Ishikawa (cell line): Measurements from ENCODE around the gene OR5AL1.

Experiments used
- CEBPB ChIP-seq: IDR thresholded peaks from 2 replicates; pipeline ENCODE4 v1.6.1; 2012
- CREB1 ChIP-seq: IDR thresholded peaks from 2 replicates; pipeline ENCODE4 v1.6.1; 2012; ENCODE audit warnings: low read depth
- EGR1 ChIP-seq: IDR thresholded peaks from 2 replicates; pipeline ENCODE4 v1.6.1; 2012
- EP300 ChIP-seq: IDR thresholded peaks from 2 replicates; pipeline ENCODE4 v1.6.1; 2012; ENCODE audit warnings: borderline replicate concordance
- FOXM1 ChIP-seq: IDR thresholded peaks from 2 replicates; pipeline ENCODE4 v1.6.1; 2012; ENCODE audit warnings: low read depth, borderline replicate concordance
- NFIC ChIP-seq: IDR thresholded peaks from 2 replicates; pipeline ENCODE4 v1.6.1; 2012
- RAD21 ChIP-seq: IDR thresholded peaks from 2 replicates; pipeline ENCODE4 v1.6.1; 2012; ENCODE audit warnings: low read depth
- TAF1 ChIP-seq: IDR thresholded peaks from 2 replicates; pipeline ENCODE4 v1.6.1; 2012; ENCODE audit warnings: low read depth, mild to moderate bottlenecking
- TCF12 ChIP-seq: IDR thresholded peaks from 2 replicates; pipeline ENCODE4 v1.6.1; 2012; ENCODE audit warnings: low read depth
- TEAD4 ChIP-seq: IDR thresholded peaks from 2 replicates; pipeline ENCODE4 v1.6.1; 2012
- YY1 ChIP-seq: IDR thresholded peaks from 2 replicates; pipeline ENCODE4 v1.6.1; 2012; ENCODE audit warnings: low read depth
- ZBTB7A ChIP-seq: IDR thresholded peaks from 2 replicates; pipeline ENCODE4 v1.6.1; 2012; ENCODE audit warnings: low read depth
- TF ChIP-seq, protein P1 (sequence below): IDR thresholded peaks from 2 replicates; pipeline ENCODE4 v1.6.1; 2012
- TF ChIP-seq, protein P2 (sequence below): IDR thresholded peaks from 2 replicates; pipeline ENCODE4 v1.6.1; 2012; ENCODE audit warnings: low read depth, mild to moderate bottlenecking
- TF ChIP-seq, protein P3 (sequence below): IDR thresholded peaks from 2 replicates; pipeline ENCODE4 v1.6.1; 2012

The OR5AL1 gene

DNA sequence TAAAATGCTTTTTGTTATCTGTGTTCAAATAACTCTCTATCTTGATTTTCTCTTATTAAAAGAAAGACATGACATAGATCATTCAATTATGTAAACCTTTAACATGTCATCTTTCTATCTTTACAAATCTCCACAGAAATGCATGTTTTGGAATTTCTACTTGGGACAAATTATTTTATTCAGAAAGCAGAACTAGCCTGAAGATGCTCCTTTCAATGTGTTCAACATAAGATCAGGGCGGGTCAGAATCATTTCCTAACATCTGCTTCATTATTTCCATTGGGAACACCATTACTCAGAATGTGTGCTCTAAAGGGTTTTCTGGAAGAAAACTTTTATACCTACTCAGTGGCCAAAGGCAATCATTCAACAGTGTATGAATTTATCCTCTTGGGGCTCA lies at the start of gene OR5AL1:
OR5AL1 (plus strand) TSS at position 301 of the 400 bp plus-strand sequence.
- no peak for TF ChIP-seq RAD21
- TF ChIP-seq YY1: no peak
- no peak for TF ChIP-seq NFIC
- TF ChIP-seq FOXM1: no peak
- TF ChIP-seq CEBPB: no peak
- TF ChIP-seq TAF1: no peak
- no peak for TF ChIP-seq TCF12
- TF ChIP-seq CREB1: no peak
- TF ChIP-seq, protein P1, sequence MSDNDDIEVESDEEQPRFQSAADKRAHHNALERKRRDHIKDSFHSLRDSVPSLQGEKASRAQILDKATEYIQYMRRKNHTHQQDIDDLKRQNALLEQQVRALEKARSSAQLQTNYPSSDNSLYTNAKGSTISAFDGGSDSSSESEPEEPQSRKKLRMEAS: no peak
- TF ChIP-seq, protein P2, sequence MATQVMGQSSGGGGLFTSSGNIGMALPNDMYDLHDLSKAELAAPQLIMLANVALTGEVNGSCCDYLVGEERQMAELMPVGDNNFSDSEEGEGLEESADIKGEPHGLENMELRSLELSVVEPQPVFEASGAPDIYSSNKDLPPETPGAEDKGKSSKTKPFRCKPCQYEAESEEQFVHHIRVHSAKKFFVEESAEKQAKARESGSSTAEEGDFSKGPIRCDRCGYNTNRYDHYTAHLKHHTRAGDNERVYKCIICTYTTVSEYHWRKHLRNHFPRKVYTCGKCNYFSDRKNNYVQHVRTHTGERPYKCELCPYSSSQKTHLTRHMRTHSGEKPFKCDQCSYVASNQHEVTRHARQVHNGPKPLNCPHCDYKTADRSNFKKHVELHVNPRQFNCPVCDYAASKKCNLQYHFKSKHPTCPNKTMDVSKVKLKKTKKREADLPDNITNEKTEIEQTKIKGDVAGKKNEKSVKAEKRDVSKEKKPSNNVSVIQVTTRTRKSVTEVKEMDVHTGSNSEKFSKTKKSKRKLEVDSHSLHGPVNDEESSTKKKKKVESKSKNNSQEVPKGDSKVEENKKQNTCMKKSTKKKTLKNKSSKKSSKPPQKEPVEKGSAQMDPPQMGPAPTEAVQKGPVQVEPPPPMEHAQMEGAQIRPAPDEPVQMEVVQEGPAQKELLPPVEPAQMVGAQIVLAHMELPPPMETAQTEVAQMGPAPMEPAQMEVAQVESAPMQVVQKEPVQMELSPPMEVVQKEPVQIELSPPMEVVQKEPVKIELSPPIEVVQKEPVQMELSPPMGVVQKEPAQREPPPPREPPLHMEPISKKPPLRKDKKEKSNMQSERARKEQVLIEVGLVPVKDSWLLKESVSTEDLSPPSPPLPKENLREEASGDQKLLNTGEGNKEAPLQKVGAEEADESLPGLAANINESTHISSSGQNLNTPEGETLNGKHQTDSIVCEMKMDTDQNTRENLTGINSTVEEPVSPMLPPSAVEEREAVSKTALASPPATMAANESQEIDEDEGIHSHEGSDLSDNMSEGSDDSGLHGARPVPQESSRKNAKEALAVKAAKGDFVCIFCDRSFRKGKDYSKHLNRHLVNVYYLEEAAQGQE: no peak
- no peak for TF ChIP-seq TEAD4
- no peak for TF ChIP-seq EGR1
- TF ChIP-seq, protein P3, sequence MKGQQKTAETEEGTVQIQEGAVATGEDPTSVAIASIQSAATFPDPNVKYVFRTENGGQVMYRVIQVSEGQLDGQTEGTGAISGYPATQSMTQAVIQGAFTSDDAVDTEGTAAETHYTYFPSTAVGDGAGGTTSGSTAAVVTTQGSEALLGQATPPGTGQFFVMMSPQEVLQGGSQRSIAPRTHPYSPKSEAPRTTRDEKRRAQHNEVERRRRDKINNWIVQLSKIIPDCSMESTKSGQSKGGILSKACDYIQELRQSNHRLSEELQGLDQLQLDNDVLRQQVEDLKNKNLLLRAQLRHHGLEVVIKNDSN: no peak

DNA sequence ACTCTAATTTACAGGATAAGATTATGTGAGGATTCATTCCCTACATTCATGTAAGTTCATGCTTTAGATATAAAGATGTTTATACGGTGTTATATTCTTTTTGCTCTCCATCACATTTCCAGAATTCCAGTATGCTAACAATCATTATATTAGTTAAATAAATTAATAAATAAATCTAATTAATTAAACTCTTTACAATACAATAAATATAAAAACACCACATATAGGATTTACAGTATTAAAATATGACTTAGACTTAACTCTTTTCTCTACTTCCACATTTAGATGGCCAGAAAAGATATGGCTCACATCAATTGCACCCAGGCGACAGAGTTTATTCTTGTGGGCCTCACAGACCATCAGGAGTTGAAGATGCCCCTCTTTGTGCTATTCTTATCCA lies 37.2 kb upstream of the OR5AL1 start, which contains the start of gene OR8U1:
OR8U1 (plus strand) TSS at position 301 of the 400 bp plus-strand sequence; CDS start at position 301, 0 bp downstream.
- TF ChIP-seq TCF12 (no peak), TAF1 (no peak), EP300 (no peak), RAD21 (no peak), ZBTB7A (no peak), FOXM1 (no peak), NFIC (no peak), EGR1 (no peak), TEAD4 (no peak), YY1 (no peak), CEBPB (no peak), CREB1 (no peak)
- TF ChIP-seq, protein P3: no peak
- TF ChIP-seq, protein P2: no peak
- TF ChIP-seq, protein P1: no peak

GRCh38 chr11:56380120-56380519 lies 32.4 kb upstream of the OR5AL1 start:
- TF ChIP-seq NFIC: no peak
- TF ChIP-seq EGR1: no peak
- TF ChIP-seq RAD21: no peak
- no peak for TF ChIP-seq ZBTB7A
- TF ChIP-seq, protein P3: no peak
- no peak for TF ChIP-seq FOXM1
- TF ChIP-seq CREB1: no peak
- no peak for TF ChIP-seq CEBPB
- TF ChIP-seq TAF1: no peak

- no peak for TF ChIP-seq FOXM1
- TF ChIP-seq CREB1: no peak
- no peak for TF ChIP-seq TCF12
- TF ChIP-seq EGR1: no peak
- TF ChIP-seq NFIC: no peak
- TF ChIP-seq, protein P2: no peak
- no peak for TF ChIP-seq CEBPB
- TF ChIP-seq RAD21: no peak
- TF ChIP-seq TEAD4: no peak
- TF ChIP-seq EP300: no peak
- TF ChIP-seq TAF1: no peak
- TF ChIP-seq, protein P3: no peak
- TF ChIP-seq, protein P1: no peak
- TF ChIP-seq YY1: no peak
- TF ChIP-seq ZBTB7A: no peak
Measured at GRCh38 chr11:56394381-56394780, 18.1 kb upstream of the OR5AL1 start.
